Activated CD8-positive, alpha-beta memory T cell treated with anti-CD3 and anti-CD28 coated beads, Interleukin-2, amount 10 ng/mL, durations not matched to agents 7 days and 5 days (primary cell): ENCODE data around the gene CRACDL. TPM values are rescaled to one million over a fixed set of nuclear protein-coding genes. Genes with fewer than 3 reads are reported as not detected.

Source experiments
- ATAC-seq: fragments of 150-1000 bp; cut with Tn5 transposase; one replicate; pipeline ENCODE4 v1.10.0; 2021; ENCODE audit warnings: moderate library complexity
- CTCF ChIA-PET: fragments of 350-600 bp; sonication (Branson Sonifier 250); formaldehyde crosslinking; loops from one replicate; lab custom pipeline; 2021; ENCODE audit warnings: antibody characterized with exemption; lab: Charles Lee
- DNase-seq: peaks from one replicate; pipeline ENCODE4 v3.0.0-alpha.2; 2020
- H3K27ac Mint-ChIP-seq: one replicate; pipeline ENCODE4 v1.8.0; 2021; ENCODE audit warnings: mild to moderate bottlenecking, mixed read lengths
- H3K27me3 Mint-ChIP-seq: one replicate; pipeline ENCODE4 v1.8.0; 2021; ENCODE audit warnings: mixed read lengths
- H3K36me3 Mint-ChIP-seq: one replicate; pipeline ENCODE4 v1.8.0; 2021; ENCODE audit warnings: mild to moderate bottlenecking, mixed read lengths
- H3K4me1 Mint-ChIP-seq: one replicate; pipeline ENCODE4 v1.8.0; 2021; ENCODE audit warnings: mixed read lengths
- H3K4me3 Mint-ChIP-seq: one replicate; pipeline ENCODE4 v1.8.0; 2021; ENCODE audit warnings: mild to moderate bottlenecking, moderate library complexity, mixed read lengths
- H3K9me3 Mint-ChIP-seq: one replicate; pipeline ENCODE4 v1.8.0; 2022; ENCODE audit warnings: low read depth, mixed read lengths
- total RNA-seq, 2 experiments: library from RNA; stranded (reverse); gene quantifications; one replicate each; pipeline ENCODE4 v1.2.3, GENCODE V29; 2021

The CRACDL gene
- total RNA-seq, 2 experiments from 2014 or later = 0.18 to 0.35 TPM

GRCh38 chr2:98936353-98937351 lies 627 bp upstream of the CRACDL start:
- ATAC-seq = peak; percentile 45
- Mint-ChIP-seq H3K4me3 (peak overlapping the region; percentile 53), H3K36me3 (peaks cover 3% of the 10 kb centered on the region), H3K27ac (no peak overlapping the region), H3K9me3 (no peaks in the 10 kb centered on the region), H3K4me1 (peaks cover 13% of the 10 kb centered on the region), H3K27me3 (peaks cover 72% of the 10 kb centered on the region)
- CTCF ChIA-PET = interaction anchor here (1.2 kb wide), 1 partner anchor 10 kb away, joined by 3 read pairs; no protein-coding TSS in a partner anchor
- DNase-seq = peak; percentile 41

DNA sequence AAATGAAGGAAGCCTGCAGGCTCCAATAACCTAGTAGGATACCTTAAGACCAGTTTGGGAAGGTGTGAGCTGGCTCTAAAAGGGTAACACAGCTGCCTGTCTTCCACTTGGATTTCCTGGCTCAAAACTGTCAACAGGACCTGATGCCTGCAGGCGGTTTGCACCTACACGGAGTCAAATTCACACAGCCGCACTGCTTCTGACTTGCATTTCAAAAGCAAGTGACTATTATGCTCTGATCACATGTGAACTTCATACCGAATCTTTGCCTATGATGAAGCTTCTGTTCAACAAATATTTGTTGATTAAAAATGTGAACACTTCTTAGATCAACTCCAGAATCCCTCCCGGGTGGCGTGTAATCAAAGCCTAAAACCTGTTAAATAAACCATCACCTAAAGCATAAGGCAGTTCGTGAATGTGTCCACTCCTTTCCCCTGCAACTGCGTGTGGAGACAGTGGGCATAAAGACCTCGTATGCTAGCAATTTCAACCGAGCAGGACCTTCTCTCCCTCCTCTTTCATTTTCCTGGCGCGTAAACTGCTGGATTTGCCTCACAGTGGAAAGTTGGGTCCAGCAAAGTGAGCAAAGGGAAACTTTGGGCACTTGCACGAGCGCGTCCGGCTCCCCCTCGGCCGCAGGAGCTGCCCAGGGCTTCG lies 784 bp downstream of the CRACDL start:
- Mint-ChIP-seq H3K4me1 (peaks cover 13% of the 10 kb centered on the region), H3K27me3 (peaks cover 75% of the 10 kb centered on the region), H3K9me3 (no peaks in the 10 kb centered on the region), H3K27ac (no peak overlapping the region), H3K36me3 (peaks cover 3% of the 10 kb centered on the region), H3K4me3 (peak overlapping the region; percentile 47)
- CTCF ChIA-PET = no interaction called here
- DNase-seq (no peak), ATAC-seq (no peak)

DNA sequence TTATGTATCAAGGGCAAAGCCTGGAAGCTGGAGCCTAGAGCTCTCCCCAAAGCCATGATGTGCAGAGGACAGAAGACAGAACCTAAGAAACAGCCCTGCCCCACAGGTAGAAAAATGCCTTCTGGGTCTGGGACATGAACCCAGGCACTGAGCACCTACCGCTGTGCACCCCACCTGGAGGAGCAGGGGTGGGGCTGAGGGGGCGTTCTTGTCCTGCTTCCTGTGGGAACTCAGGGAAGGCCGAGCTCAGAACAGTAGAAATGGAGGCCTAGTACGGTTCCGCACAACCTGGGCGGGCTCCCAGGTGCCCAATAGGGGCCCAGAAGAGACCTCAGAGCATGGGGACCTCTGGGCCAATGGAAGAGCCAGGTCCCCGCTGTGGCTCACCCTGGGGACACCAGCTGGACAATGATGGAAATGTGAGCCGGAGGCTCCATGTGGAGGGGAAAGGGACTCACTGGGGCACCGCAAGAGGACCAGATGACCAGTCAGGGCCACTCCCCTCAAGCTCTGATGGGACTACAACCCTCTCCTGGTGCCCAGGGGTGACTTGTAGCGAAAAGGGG lies 3.2 kb downstream of the CRACDL start:
- H3K9me3 Mint-ChIP-seq = no peaks in the 10 kb centered on the region
- peaks cover 3% of the 10 kb centered on the region for H3K36me3 Mint-ChIP-seq
- peaks cover 62% of the 10 kb centered on the region for H3K27me3 Mint-ChIP-seq
- CTCF ChIA-PET = no interaction called here
- H3K27ac Mint-ChIP-seq = no peak overlapping the region
- peaks cover 13% of the 10 kb centered on the region for H3K4me1 Mint-ChIP-seq
- DNase-seq = peak; percentile 41
- no peak overlapping the region for H3K4me3 Mint-ChIP-seq
- ATAC-seq = no peak

DNA sequence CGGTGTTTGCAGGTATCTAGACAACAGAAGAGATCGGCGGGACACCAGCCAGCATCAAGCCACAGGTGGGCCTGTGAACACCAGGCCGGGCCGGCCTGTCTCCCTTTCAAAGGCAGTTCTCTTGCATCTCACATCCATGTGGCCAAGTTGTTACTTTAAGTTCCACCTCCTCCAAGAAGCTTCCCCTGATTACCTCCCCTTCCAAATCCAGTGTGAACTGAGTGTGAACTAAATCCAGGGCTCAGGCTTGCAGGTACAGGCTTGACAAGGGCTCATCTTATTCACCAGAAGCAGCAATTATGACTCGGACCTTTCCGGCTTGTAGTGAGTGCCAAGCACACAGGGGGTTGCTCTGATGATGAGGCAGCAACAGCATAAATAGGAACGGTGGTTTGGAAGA lies 3.9 kb downstream of the CRACDL start:
- peaks cover 3% of the 10 kb centered on the region for H3K36me3 Mint-ChIP-seq
- peak; percentile 23 for DNase-seq
- H3K4me3 Mint-ChIP-seq = no peak overlapping the region
- CTCF ChIA-PET = no interaction called here
- peaks cover 8% of the 10 kb centered on the region for H3K4me1 Mint-ChIP-seq
- H3K9me3 Mint-ChIP-seq = no peaks in the 10 kb centered on the region
- peaks cover 59% of the 10 kb centered on the region for H3K27me3 Mint-ChIP-seq
- ATAC-seq = no peak
- H3K27ac Mint-ChIP-seq = no peak overlapping the region

GRCh38 chr2:98931596-98931995 lies 4.4 kb downstream of the CRACDL start:
- Mint-ChIP-seq H3K27ac (no peak overlapping the region), H3K9me3 (no peaks in the 10 kb centered on the region), H3K4me3 (no peak overlapping the region), H3K4me1 (peaks cover 6% of the 10 kb centered on the region), H3K27me3 (peaks cover 59% of the 10 kb centered on the region), H3K36me3 (peaks cover 3% of the 10 kb centered on the region)
- CTCF ChIA-PET = no interaction called here
- ATAC-seq (no peak), DNase-seq (no peak)

DNA sequence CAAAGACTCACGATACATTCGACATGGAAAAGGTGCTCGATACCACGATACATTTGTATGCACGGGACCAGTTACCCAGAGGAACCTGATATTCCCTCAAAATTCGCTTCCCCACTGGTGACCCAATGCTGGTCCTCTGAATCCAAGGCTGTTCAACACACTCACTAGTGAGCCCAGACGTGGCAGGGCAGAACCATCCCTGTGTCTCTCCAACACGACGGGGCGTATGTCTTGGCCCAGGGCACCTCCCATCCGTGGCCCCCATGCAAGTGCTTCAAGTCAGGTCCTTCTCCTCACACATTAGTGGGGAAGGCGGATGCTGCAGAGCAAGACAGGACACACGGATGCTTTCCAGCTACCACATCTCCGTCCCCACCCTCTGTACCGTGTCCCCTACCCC lies 6.1 kb downstream of the CRACDL start:
- no peak for ATAC-seq
- H3K27ac Mint-ChIP-seq = no peak overlapping the region
- CTCF ChIA-PET = no interaction called here

DNA sequence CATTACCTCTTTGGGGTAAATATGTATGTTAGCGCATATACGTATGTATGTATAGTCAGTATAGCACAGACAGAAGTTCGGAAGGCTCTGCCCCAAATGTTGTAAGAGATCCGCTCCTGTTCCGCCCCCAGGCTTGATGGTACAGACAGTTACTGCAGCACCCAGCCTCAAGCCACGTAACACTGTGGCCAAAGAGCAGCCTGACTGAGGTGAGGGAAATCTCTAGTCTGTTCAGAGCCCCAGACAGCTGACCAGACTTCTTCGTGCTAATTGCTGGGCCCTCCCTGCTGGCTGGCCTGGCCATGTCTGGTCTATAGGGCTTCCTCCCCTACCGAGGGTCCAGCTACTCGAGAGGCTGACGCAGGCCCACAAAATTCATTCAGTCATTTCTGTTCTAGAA lies 7.8 kb downstream of the CRACDL start:
- no peaks in the 10 kb centered on the region for H3K4me1 Mint-ChIP-seq
- H3K27ac Mint-ChIP-seq = no peak overlapping the region
- no peak for ATAC-seq
- DNase-seq = no peak
- no peak overlapping the region for H3K4me3 Mint-ChIP-seq
- CTCF ChIA-PET = no interaction called here
- H3K36me3 Mint-ChIP-seq = no peaks in the 10 kb centered on the region
- H3K27me3 Mint-ChIP-seq = peaks cover 56% of the 10 kb centered on the region
- H3K9me3 Mint-ChIP-seq = peaks cover 2% of the 10 kb centered on the region

More for the DNA sequence above, 6.1 kb downstream of the CRACDL start:
- DNase-seq = no peak
- no peak overlapping the region for H3K4me3 Mint-ChIP-seq
- H3K36me3 Mint-ChIP-seq = no peaks in the 10 kb centered on the region
- peaks cover 55% of the 10 kb centered on the region for H3K27me3 Mint-ChIP-seq
- no peaks in the 10 kb centered on the region for H3K4me1 Mint-ChIP-seq
- H3K9me3 Mint-ChIP-seq = no peaks in the 10 kb centered on the region

- H3K4me3 Mint-ChIP-seq = no peak overlapping the region
- H3K4me1 Mint-ChIP-seq = no peaks in the 10 kb centered on the region
- ATAC-seq (no peak), DNase-seq (no peak)
- CTCF ChIA-PET = no interaction called here
- no peak overlapping the region for H3K27ac Mint-ChIP-seq
- H3K9me3 Mint-ChIP-seq = peaks cover 3% of the 10 kb centered on the region
- peaks cover 48% of the 10 kb centered on the region for H3K27me3 Mint-ChIP-seq
- H3K36me3 Mint-ChIP-seq = no peaks in the 10 kb centered on the region
Measured at GRCh38 chr2:98927027-98927426, 9.0 kb downstream of the CRACDL start.

DNA sequence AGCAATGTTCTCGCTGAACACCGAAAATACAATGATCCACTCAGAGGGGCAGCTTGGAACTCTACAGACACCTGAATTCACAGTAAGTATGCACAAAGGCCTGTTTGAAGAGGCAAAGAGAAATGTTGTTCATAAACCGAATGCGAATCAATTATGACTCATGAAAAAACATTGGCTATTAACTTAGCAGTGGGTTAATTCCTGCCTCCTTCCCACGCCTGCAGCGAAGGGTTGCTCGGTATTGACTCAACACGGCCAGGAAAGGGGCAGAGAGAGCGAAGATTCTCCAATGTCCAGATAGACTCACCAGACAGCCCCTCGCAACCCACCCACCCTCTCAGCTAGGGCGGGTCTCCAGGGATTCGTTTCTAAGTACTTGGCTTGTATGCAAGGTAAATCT lies 9.4 kb downstream of the CRACDL start:
- no peak for ATAC-seq
- no peaks in the 10 kb centered on the region for H3K4me1 Mint-ChIP-seq
- peaks cover 3% of the 10 kb centered on the region for H3K9me3 Mint-ChIP-seq
- H3K4me3 Mint-ChIP-seq = no peak overlapping the region
- H3K27me3 Mint-ChIP-seq = peaks cover 45% of the 10 kb centered on the region
- no peaks in the 10 kb centered on the region for H3K36me3 Mint-ChIP-seq
- no peak overlapping the region for H3K27ac Mint-ChIP-seq
- CTCF ChIA-PET = no interaction called here
- no peak for DNase-seq

DNA sequence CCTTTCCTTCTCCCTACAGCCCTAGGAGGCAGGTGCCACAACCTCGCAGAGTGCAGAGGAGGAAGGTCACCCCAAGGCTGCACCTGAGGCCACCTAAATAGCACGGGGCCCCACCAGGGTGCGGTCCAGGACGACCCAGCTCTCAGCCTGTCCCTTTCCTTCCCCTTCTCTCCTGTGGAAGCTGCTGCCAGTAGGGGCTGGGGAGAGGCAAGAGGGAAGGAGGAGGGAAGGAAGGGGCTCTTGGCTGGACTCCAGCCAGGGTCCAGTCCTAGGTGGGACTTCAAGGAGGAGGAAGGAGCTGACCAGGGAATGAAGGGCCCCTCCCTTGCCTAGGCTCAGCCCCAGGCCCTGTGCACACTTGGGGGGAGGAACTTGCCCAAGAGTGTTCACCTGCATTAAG lies 11.1 kb downstream of the CRACDL start:
- Mint-ChIP-seq H3K4me3 (no peak overlapping the region), H3K27me3 (peaks cover 52% of the 10 kb centered on the region), H3K36me3 (no peaks in the 10 kb centered on the region), H3K27ac (no peak overlapping the region), H3K9me3 (peaks cover 3% of the 10 kb centered on the region), H3K4me1 (no peaks in the 10 kb centered on the region)
- ATAC-seq (no peak), DNase-seq (no peak)
- CTCF ChIA-PET = no interaction called here

GRCh38 chr2:98924038-98924830 lies 11.8 kb downstream of the CRACDL start:
- DNase-seq (no peak), ATAC-seq (no peak)
- Mint-ChIP-seq H3K27me3 (peaks cover 49% of the 10 kb centered on the region), H3K4me1 (no peaks in the 10 kb centered on the region), H3K27ac (no peak overlapping the region), H3K4me3 (no peak overlapping the region), H3K36me3 (no peaks in the 10 kb centered on the region), H3K9me3 (peaks cover 3% of the 10 kb centered on the region)
- CTCF ChIA-PET = no interaction called here

- CTCF ChIA-PET = interaction anchor here (0.7 kb wide), 2 partner anchors 143 to 548 kb away, joined by 3 read pairs; no protein-coding TSS in a partner anchor
- H3K4me1 Mint-ChIP-seq = no peaks in the 10 kb centered on the region
- H3K36me3 Mint-ChIP-seq = no peaks in the 10 kb centered on the region
- ATAC-seq (no peak), DNase-seq (no peak)
- peaks cover 3% of the 10 kb centered on the region for H3K9me3 Mint-ChIP-seq
- H3K27me3 Mint-ChIP-seq = peaks cover 52% of the 10 kb centered on the region
- no peak overlapping the region for H3K27ac Mint-ChIP-seq
- no peak overlapping the region for H3K4me3 Mint-ChIP-seq
Measured at GRCh38 chr2:98923244-98923940, 12.6 kb downstream of the CRACDL start.
